GM18511 (cell line): Measurements from ENCODE around the gene ST7L.

Experiments used
- ATAC-seq: cut with Tn5 transposase; IDR thresholded peaks from one replicate; pipeline ENCODE4 v1.9.1; 2021; ENCODE audit warnings: mild to moderate bottlenecking, moderate library complexity; ENCODE audit not compliant: unreplicated experiment

Gene ST7L

GRCh38 chr1:112518186-112518585 is 100.8 kb downstream of the ST7L start:
- ATAC-seq: no peak

GRCh38 chr1:112517646-112518045 is 101.3 kb downstream of the ST7L start:
- no peak for ATAC-seq

DNA sequence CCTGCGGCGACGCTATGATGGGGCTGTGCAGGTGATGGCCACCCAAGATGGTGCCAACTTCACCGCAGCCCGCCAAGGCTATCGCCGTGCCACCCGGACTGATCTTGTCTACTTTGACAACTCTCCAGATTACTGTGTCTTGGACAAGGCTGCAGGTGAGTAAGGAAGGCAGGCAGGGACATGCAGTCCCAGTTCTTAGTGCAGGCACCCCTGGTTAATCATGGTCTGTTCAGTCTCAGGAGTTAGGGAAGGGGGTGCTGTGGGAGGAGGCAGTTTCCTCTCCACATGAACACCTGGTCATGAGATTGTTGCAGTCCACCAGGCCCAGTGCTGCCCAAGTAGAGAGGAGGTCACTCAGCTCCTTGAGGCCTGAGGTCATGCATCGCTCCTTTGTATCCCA is 101.7 kb downstream of the ST7L start:
- no peak for ATAC-seq

DNA sequence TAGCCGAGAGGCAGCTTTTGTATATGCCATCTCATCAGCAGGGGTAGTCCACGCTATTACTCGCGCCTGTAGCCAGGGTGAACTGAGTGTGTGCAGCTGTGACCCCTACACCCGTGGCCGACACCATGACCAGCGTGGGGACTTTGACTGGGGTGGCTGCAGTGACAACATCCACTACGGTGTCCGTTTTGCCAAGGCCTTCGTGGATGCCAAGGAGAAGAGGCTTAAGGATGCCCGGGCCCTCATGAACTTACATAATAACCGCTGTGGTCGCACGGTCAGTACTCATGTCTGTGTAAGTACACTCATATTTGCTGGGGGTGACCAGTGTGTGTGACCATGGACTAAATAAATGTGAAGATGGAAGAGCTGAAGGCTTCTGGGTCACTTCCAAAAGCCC is 102.8 kb downstream of the ST7L start:
- ATAC-seq: no peak

GRCh38 chr1:112515311-112516009 is 103.5 kb downstream of the ST7L start:
- ATAC-seq: no peak

DNA sequence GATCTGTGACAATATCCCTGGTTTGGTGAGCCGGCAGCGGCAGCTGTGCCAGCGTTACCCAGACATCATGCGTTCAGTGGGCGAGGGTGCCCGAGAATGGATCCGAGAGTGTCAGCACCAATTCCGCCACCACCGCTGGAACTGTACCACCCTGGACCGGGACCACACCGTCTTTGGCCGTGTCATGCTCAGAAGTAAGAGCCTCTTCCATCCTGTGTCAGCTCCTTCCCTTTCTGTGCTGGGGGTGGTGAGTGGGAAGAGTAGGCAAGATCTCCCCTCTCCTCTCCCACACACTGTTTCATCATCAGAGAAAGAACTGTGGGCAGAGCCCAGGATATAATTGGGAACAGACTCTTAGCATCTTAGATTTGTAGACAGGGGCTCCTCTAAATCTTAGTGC is 104.0 kb downstream of the ST7L start:
- no peak for ATAC-seq

GRCh38 chr1:112513112-112513870 is 105.7 kb downstream of the ST7L start:
- no peak for ATAC-seq

DNA sequence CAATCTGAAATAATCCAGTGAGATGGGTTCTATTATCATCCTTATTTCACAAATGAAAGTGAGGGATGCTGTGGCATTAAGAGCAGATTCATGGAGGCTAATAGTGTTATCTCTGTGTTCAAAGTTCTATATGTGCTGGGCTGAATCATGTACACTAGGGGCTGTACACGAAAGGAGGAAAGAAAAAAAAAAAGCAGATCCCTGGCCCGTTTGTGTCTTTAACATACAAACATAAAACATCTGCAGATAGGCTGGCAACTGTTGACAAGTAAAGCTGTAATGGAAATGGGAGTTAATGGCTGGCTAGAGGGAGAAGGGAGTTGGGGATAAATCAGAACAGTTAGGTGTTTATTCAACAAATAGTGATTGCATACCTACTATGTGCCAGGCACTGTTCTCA is 107.0 kb downstream of the ST7L start:
- ATAC-seq: no peak

- no peak for ATAC-seq
These were observed 108.6 kb downstream of the ST7L start for GRCh38 chr1:112510340-112510739.

DNA sequence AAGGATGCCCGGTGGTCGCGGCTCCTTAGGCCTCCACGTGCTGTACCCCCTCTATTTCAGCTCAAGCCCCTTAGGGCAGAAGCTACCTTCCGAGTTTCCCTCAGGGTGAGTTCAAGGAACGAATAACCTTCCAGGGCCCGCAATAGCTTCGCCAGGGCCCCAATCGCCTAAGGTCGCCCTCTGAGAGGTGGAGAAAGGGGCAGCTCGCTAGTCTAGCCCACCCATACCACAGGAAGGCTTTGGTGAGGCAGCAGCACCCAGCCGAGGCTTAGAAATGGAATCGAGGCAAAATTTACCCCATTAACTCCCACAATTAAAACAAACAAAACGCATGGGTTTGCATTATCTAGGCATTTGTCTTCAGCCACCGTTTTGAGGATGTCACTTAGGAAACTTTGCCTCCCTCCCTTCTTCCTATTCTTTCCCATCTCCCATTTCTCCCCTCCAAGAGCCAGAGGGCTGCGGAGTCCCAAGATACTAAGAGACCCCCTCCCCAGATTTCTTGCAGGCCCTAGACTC is 109.2 kb downstream of the ST7L start:
- no peak for ATAC-seq

DNA sequence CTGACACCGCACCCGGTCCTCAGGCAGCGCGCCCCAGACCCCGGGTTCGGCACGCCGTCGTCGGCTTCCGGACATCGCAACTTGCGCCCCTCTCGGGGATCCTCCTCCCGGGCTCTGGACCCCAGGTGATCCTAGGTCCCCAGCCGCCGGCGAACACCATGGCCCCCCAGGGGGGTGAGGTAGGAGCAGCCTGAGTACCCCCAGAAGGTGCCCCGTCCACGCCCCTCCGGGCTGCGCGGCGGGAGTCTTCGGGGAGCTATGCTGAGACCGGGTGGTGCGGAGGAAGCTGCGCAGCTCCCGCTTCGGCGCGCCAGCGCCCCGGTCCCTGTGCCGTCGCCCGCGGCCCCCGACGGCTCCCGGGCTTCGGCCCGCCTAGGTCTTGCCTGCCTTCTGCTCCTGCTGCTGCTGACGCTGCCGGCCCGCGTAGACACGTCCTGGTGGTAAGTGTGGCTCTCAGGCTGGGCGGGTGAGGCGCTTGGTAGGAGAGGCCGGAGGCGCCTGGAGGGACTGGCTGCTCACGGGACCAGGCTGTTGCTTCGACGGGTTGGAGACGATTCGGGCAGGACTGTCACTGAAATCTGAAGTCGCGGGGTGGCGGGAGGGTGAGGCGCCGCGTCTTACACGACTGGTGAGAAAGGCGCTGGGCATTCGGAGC is 109.8 kb downstream of the ST7L start:
- no peak for ATAC-seq

DNA sequence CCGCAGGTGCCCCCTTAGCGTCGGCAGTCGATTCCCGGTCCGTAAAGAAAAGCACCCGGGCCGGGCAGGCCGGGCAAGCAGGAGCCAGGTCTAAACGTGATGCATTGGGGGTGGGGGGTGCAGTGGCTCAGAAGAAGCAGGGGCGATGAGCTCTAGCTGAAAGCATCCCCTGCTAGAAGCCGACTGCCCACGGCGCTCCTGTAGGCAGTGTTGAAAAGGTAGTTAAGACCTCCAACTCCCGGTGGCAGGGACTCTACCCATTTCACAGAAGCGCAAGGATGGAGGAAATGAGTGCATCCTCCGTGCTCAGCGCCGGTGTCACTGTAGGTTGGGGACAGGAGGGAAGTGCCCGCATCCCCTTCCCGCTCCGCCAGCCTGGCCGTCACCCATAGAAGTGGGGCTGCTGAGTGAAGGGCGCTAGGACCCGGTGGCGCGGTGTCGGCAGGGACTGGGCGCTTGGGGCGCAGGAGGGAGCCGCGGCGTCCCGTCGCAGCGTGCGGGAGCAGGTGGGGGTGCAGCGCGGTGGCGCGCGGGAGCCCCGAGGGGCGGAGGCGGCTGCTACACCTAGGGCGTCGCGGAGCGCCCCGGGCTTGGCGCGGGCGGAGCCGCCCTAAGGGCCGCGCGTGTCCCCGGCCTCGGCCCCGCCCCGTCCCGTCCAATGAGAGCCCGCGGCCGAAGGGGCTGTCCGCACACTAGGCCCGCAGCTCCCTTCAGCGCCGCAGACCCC is 110.5 kb downstream of the ST7L start, which contains the start of gene WNT2B:
Gene WNT2B, plus strand, starts transcription at position 688 of the 727 bp plus-strand sequence. CDS start 298 bp downstream, outside the sequence.
- ATAC-seq: peak; percentile 81

GRCh38 chr1:112507921-112508277 is 111.0 kb downstream of the ST7L start:
- ATAC-seq: peak; percentile 22

DNA sequence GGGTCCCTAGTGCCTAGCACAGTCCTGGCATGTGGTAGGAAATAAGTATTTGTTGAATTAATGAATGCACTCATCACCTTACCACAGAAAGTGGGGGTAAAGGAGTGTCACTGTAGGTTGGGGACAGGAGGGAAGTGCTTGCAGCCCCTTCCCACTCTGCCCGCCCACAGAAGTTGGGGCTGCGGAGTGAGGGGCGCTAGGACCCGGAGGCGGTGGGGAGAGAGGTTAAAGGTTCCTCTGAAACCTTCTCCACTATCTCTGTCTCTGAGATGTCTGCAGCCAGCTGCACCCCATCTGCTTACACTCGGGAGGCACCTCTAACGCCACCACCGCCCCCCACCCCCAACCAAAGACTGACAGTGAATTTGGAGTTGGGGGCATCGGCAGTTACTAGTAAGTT is 111.6 kb downstream of the ST7L start:
- no peak for ATAC-seq

- no peak for ATAC-seq
These were observed 112.2 kb downstream of the ST7L start for GRCh38 chr1:112506731-112507130.

DNA sequence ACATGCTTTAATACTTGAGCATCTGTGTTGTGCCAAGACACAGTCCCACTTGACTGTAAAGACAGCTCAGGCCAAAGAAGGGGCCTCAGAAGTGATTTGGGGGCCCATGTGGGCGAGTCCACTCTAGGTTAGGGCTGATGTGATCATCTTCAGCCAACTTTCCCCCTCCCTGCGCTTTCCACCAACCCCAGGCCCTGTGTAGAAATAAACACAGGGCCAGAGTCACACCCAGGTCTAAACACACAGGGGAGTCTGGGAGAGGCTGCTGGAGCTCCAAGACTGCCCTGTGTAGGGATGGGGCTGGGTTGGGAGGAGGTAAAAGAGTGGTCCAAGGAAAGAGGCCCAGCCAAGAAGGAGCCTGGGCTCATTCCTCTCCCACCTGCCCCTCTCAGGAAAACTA is 112.6 kb downstream of the ST7L start:
- no peak for ATAC-seq

GRCh38 chr1:112505878-112506277 is 113.1 kb downstream of the ST7L start:
- no peak for ATAC-seq

- ATAC-seq: no peak
These were observed 113.5 kb downstream of the ST7L start for GRCh38 chr1:112505400-112505785.

DNA sequence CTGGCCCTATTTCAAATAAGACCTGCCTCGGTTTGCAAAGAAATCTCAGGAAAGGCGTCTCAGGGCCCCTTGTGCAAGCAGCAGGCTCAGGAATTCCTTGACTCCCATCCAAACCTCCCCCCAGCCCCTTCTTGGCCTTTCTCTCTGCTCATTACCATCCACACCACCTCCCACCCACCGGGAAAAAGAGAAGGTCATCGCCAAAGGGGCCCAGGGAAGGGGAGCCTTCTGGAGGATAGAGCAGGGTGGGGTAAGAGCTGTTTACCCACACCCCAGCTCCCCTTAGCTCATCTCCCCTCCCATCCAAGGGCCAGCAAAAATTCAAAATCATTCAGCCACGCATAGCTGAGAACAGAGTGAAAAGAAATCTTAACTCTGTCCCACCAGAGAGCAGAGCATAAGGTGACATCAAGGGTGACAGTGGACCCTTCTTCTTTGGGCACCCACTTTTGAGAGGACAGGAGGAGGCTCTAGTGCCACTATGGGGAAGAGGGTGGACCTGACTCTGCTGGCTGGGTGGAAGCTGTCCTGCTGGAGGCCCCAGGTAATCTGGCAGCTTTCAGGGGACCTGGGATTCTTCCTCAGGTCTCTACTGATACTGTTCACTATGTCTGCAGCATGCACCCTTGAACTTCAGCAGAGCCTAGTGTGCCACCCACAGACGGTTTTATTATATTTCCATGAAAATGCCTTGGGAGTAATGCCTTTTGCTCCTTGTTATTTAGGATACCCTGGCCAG is 114.1 kb downstream of the ST7L start:
- no peak for ATAC-seq

DNA sequence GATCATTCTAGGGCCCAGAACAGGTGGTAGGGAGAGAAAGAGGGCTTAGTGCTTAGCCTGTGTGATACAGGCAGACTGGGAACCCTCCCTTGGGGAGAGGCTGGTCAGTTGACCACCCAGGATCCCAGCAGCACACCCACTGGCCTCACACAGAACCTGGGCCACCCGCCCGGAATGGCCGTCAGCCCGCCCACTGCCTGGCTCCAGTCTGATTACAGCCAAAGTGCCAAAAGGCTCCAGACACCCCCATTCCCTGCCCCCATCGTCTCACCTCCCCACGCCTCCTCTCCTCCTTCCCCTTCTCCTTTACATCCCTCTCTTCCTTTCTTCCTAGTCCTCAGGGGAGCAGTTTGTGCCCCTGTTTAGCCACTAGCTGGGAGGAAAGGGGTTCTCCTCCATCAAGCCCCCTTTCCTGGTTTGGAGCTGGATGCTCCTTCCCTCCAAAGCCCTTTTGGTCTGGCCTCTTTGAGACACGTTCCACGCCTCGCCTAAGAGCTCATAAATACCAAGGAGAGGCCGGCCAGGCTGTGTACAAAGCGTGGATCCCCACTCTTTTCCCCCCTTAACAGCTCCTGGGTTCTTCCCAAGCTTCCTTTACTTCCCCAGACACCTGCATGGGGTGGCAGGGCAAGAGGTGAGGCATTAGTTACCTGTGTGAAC is 114.8 kb downstream of the ST7L start:
- no peak for ATAC-seq
